HG02981 (cell line): ENCODE results near the gene CD276.

Source experiments
- ATAC-seq: cut with Tn5 transposase; IDR thresholded peaks from one replicate; pipeline ENCODE4 v1.9.1; 2021; ENCODE audit warnings: mild to moderate bottlenecking, moderate library complexity; ENCODE audit not compliant: unreplicated experiment

CD276 gene

GRCh38 chr15:73746883-73747282, 62.7 kb downstream of the CD276 start:
- no peak for ATAC-seq

DNA sequence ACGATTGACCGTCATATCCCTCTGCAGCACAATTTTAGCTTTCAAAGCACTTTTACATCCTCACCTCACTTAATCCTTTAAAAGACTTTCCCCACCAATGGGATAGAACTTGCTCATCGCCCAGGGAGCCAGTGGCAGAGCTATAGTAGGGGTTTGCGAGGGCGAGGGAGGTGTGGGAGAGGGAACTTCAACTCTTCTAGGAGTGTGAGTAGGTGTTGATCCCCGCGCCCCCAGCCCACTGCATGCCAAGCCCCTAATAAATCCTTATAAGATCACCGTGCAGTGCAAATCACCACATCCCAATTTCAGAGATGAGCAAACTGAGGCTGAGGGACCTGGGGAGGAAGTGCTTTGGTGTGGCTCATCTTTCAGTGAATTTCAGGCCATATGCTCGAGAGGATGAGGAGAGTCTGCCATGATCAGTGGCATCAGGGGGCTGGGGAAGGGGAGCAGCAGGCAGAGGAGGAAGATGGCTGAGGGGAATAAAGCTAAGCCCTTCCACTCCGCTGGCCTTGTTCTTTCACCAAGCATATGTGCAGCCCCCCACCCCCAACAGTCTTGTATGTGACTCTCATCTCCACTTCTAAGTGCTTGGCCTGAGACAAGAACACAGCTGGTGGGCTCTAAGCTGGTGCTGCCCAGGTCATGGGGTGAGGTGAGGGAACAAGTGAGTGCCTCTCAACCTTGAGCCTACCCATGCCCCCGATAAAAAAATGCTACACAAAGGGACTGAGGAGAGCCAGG, 63.8 kb downstream of the CD276 start:
- no peak for ATAC-seq

DNA sequence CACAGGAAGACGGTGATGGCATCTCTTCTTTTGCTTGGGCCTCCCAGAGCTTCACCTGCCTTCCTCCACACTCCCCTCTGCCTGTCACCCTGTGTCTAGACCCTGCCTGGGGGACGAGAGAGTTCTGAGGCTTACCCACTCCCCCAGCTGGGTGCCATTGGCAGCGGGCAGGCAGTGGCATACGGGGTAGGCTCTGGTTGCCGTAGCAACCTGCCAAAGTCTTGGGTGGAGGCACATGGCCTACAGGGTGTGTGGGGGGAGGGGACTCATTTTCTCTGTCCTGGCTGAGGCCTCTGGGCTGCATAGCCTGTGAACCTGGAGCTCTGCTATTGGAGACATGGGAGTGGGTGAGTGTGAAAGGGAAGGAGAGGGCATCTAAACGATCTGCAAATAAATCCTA, 64.5 kb downstream of the CD276 start:
- ATAC-seq: no peak

GRCh38 chr15:73749533-73749932, 65.3 kb downstream of the CD276 start:
- ATAC-seq: no peak

- ATAC-seq: no peak
Measured at GRCh38 chr15:73749971-73750370, 65.8 kb downstream of the CD276 start.

GRCh38 chr15:73750438-73750837, 66.3 kb downstream of the CD276 start:
- ATAC-seq: no peak

- no peak for ATAC-seq
Measured at GRCh38 chr15:73750951-73751350, 66.8 kb downstream of the CD276 start.

DNA sequence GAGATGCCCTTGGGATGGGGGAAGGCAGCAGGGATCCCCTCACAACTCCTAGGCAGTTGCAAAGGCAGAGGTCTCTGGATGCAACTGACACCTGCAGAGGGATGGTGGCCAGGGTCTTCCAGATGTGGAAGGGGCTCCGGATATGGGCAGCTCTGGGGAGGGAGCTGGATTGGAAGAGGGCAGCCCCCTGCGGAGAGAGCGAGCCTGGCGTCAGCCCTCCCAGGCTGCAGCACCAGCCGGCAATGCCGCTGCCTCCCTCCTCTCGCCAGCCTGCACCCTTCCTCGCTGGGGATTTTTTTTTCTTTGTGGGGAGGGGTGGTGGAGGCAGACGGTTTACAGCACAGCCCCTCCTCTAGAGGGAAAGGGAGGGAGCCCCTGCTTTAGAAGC, 67.3 kb downstream of the CD276 start:
- ATAC-seq: no peak

GRCh38 chr15:73751899-73752805, 68.0 kb downstream of the CD276 start:
- ATAC-seq: no peak

GRCh38 chr15:73752806-73753193, 68.6 kb downstream of the CD276 start:
- ATAC-seq: no peak

DNA sequence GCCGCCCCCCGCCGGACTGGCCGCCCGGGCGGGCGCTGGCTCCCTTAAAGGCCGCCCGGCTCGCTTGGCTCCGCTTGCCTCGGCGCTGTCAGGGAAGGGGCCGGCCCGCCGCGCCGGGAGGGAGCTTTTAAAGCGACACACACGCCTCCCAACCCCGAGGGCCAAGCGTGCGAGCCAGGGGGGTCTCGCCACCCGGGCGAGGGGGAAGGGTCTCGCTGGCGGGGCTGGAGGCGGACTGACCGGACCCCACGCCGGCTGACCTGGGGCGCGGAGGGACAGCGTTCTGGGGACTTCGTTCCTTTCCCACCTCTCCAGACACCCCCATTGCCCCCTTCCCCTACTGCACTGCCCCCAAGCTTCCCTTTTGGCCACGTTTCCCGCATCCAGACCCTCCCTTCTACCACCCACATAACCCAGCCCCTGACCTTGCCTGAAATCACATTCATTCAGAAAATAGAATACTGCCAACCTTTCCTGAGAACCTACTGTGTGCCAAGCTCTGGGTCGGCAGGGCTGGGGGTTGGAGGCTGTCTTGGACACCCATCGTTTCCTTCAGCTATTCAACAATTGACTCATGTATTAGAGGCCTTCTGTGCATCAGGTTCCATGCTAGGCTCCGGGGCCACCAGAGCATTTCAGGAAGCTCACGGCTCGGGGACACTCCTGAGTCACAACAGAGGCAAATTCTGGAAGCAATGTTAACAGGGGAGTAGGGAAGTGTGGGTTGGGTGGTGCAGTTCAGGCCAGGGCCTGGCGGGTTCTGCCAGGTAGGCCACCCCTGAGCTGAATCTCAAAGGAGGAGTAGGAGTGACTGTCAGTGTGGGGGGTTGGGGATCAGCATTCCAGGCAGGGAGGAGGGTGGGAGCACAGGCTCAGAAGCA, 69.3 kb downstream of the CD276 start, which contains the start of gene INSYN1:
TSS of gene INSYN1 (minus strand) at position 102 of the 881 bp plus-strand sequence. CDS start 2,221 bp downstream, outside the sequence.
- ATAC-seq: no peak

- ATAC-seq: no peak
Measured at GRCh38 chr15:73754461-73754860, 70.3 kb downstream of the CD276 start.

GRCh38 chr15:73755481-73755880, 71.3 kb downstream of the CD276 start:
- no peak for ATAC-seq

- no peak for ATAC-seq
Measured at GRCh38 chr15:73755946-73756345, 71.8 kb downstream of the CD276 start.

- ATAC-seq: no peak
Measured at GRCh38 chr15:73756390-73756789, 72.2 kb downstream of the CD276 start.

GRCh38 chr15:73756947-73757513, 72.8 kb downstream of the CD276 start:
- no peak for ATAC-seq

GRCh38 chr15:73757571-73757970, 73.4 kb downstream of the CD276 start:
- ATAC-seq: no peak

DNA sequence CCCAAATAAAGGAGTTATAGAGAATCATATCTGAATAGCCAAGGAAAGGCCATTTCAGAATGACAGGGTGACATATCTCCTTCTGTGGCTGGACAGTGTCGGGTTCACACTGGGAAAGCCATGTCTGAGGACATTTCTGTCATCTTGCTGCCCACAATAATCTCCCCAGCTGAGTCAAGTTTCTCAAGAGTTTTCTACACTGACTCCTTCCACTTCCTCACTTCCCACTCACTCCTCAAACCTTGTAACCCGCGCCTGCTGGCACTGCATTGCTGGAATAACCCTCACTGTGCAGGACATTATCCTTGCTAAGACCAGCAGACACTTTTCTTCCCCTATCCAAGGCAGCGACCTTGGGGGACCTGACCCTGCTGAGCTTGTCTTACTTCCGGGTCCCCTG, 74.3 kb downstream of the CD276 start:
- ATAC-seq: no peak

GRCh38 chr15:73760330-73761329, 76.4 kb downstream of the CD276 start:
- no peak for ATAC-seq
